ENCODE results near the gene PRKG1.

Gene PRKG1

DNA sequence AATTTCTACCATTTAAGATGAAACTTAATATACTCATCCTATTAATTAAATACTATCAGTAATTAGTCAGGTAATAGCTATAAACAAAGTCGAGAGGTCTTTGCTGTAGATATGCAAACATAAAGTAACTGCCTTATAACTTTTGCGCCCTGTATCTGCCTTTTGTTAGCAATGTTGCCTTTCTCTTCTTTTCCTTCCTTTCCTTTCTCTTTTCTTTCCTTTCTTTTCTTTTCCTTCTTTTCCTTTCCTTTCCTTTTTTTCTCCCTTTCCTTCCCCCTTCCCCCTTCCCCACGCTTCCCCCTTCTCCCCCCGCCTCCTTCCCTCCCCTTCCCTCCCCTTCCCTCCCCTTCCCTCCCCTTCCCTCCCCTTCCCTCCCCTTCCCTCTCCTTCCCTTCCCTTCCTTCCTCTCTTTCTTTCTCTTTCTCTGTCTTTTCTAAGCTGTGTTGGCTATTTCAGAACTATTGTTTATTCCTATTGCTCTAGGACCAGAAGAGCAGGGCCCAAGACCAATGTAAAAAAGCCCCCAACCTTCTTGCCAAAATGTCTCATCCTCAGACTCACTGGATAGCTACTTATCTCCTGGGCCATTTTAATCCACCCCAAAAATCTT is 1174.5 kb downstream of the PRKG1 start:
- no peak overlapping the region for H4K5ac ChIP-seq (ENCODE audit: low read length)
- H3K56ac ChIP-seq (ENCODE audit: low read length) = no peak overlapping the region
- H3K4me1 ChIP-seq (ENCODE audit: control insufficient read depth, low read depth, low read length) = no peaks in the 10 kb centered on the region
- H3K36me3 ChIP-seq (ENCODE audit: control insufficient read depth, insufficient read depth, low read length) = no peaks in the 10 kb centered on the region
- H4K8ac ChIP-seq (ENCODE audit: low read depth, low read length) = no peak overlapping the region
- H2AK5ac ChIP-seq (ENCODE audit: low read length) = no peak overlapping the region
- no peak overlapping the region for H3K4ac ChIP-seq (ENCODE audit: low read depth, low read length)
- H3K23ac ChIP-seq (ENCODE audit: low read length) = no peak overlapping the region
- no peaks in the 10 kb centered on the region for H3K27me3 ChIP-seq (ENCODE audit: insufficient read depth, low read length, poor library complexity)
- no peak for DNase-seq
- no CpG with 5 or more reads among the region's 4 CpGs for WGBS (ENCODE audit: extremely low coverage, insufficient coverage, low lambda C conversion rate)
- no peaks in the 10 kb centered on the region for H3K79me2 ChIP-seq (ENCODE audit: control insufficient read depth, insufficient read depth, low read length)
- H2BK5ac ChIP-seq (ENCODE audit: low read length) = no peak overlapping the region
- H3K9ac ChIP-seq (ENCODE audit: low read length) = no peak overlapping the region
- H3K79me1 ChIP-seq (ENCODE audit: low read length) = no peaks in the 10 kb centered on the region
- no peak overlapping the region for H2BK120ac ChIP-seq (ENCODE audit: low read depth, low read length)
- H2BK15ac ChIP-seq (replicated peaks; ENCODE audit: low read depth) = no peak overlapping the region
- no peak overlapping the region for H3K27ac ChIP-seq (ENCODE audit: low read depth, low read length)
- no peak overlapping the region for H3K4me2 ChIP-seq (ENCODE audit: low read length)
- no peak overlapping the region for H3K4me3 ChIP-seq (ENCODE audit: low read length)
- no peak overlapping the region for H3K18ac ChIP-seq (ENCODE audit: low read length)

DNA sequence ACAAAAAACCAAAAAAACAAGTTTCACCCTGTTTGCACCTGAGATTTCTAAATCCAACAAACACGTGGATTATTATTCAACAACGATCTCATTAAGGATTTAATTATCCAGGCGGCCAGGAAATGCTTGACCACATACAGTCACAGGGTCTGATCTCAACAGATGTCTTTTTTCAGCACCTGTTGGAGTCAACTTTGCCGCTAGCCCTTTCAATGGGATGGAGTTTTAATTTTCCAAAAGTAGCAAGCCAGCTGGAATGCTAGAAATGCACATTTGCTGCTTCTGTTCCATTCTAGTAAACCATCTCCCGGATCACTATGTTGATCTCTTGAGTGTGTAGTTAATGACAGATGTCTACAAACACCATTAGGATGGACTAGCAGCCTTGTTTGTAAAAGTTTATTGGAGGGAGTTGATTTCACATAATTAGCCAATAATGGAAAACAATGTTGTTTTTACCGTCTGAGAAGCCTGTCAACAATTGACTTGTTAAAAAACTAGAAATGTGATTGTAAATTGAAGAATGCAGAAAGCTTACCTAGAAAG is 1175.6 kb downstream of the PRKG1 start:
- Histone ChIP-seq H3K79me2 (ENCODE audit: control insufficient read depth, insufficient read depth, low read length) (no peaks in the 10 kb centered on the region), H4K8ac (ENCODE audit: low read depth, low read length) (no peak overlapping the region), H3K23ac (ENCODE audit: low read length) (no peak overlapping the region), H4K5ac (ENCODE audit: low read length) (no peak overlapping the region), H3K4ac (ENCODE audit: low read depth, low read length) (no peak overlapping the region), H2BK15ac (replicated peaks; ENCODE audit: low read depth) (no peak overlapping the region), H3K56ac (ENCODE audit: low read length) (no peak overlapping the region), H2AK5ac (ENCODE audit: low read length) (no peak overlapping the region), H3K18ac (ENCODE audit: low read length) (no peak overlapping the region), H3K9ac (ENCODE audit: low read length) (no peak overlapping the region), H3K4me3 (ENCODE audit: low read length) (no peak overlapping the region), H3K27ac (ENCODE audit: low read depth, low read length) (no peak overlapping the region), H2BK5ac (ENCODE audit: low read length) (no peak overlapping the region), H3K4me1 (ENCODE audit: control insufficient read depth, low read depth, low read length) (no peaks in the 10 kb centered on the region), H3K79me1 (ENCODE audit: low read length) (no peaks in the 10 kb centered on the region), H3K27me3 (ENCODE audit: insufficient read depth, low read length, poor library complexity) (no peaks in the 10 kb centered on the region), H2BK120ac (ENCODE audit: low read depth, low read length) (no peak overlapping the region), H3K36me3 (ENCODE audit: control insufficient read depth, insufficient read depth, low read length) (no peaks in the 10 kb centered on the region), H3K4me2 (ENCODE audit: low read length) (no peak overlapping the region)
- no CpG with 5 or more reads among the region's 6 CpGs for WGBS (ENCODE audit: extremely low coverage, insufficient coverage, low lambda C conversion rate)
- DNase-seq = no peak

DNA sequence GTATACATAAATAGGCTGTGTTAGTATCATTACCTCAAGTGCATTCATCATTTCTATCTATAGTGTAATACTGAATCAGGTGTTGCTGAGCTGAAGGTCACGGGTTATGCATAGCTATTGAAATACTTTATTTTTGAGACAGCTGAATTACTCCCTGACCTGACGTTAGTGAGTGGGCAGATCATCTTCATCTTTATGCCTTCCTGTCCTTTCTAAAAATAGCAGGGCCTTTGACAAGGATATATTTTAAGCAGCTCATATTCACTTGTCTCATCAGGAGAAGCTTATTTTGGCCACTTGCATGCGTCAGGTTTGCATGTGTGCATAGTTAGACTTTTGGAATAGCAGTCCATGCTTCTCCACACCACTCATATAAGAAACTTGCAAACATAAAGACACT is 1176.2 kb downstream of the PRKG1 start:
- Histone ChIP-seq H3K9ac (ENCODE audit: low read length) (no peak overlapping the region), H3K4me3 (ENCODE audit: low read length) (no peak overlapping the region), H2BK15ac (replicated peaks; ENCODE audit: low read depth) (no peak overlapping the region), H3K23ac (ENCODE audit: low read length) (no peak overlapping the region), H3K4ac (ENCODE audit: low read depth, low read length) (no peak overlapping the region), H3K27me3 (ENCODE audit: insufficient read depth, low read length, poor library complexity) (no peaks in the 10 kb centered on the region), H2BK5ac (ENCODE audit: low read length) (no peak overlapping the region), H3K18ac (ENCODE audit: low read length) (no peak overlapping the region), H3K27ac (ENCODE audit: low read depth, low read length) (no peak overlapping the region), H3K4me2 (ENCODE audit: low read length) (no peak overlapping the region), H2BK120ac (ENCODE audit: low read depth, low read length) (no peak overlapping the region), H3K4me1 (ENCODE audit: control insufficient read depth, low read depth, low read length) (no peaks in the 10 kb centered on the region), H3K79me2 (ENCODE audit: control insufficient read depth, insufficient read depth, low read length) (no peaks in the 10 kb centered on the region), H3K36me3 (ENCODE audit: control insufficient read depth, insufficient read depth, low read length) (no peaks in the 10 kb centered on the region), H3K56ac (ENCODE audit: low read length) (no peak overlapping the region), H4K8ac (ENCODE audit: low read depth, low read length) (no peak overlapping the region), H4K5ac (ENCODE audit: low read length) (no peak overlapping the region), H2AK5ac (ENCODE audit: low read length) (no peak overlapping the region), H3K79me1 (ENCODE audit: low read length) (no peaks in the 10 kb centered on the region)
- no peak for DNase-seq
- WGBS (ENCODE audit: extremely low coverage, insufficient coverage, low lambda C conversion rate) = no CpG with 5 or more reads among the region's 3 CpGs

DNA sequence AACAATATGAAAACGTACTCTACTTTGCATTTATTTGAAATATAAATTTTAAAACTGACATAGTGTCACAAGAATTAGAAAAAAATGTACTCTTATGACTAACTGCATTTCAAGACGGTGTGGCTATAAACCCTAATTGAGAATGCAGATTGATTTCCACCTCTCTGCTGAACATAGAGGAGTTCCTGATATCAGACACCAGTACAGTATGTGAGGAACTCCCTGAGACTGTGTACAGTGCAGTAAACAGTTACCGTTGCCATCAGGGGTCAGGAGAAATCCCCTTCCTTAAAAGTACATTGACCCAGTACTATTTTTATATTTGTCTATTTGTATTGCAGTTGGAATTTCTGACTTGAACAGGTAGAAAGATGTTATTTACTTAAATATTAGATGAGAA is 1178.0 kb downstream of the PRKG1 start:
- H2AK5ac ChIP-seq (ENCODE audit: low read length) = no peak overlapping the region
- H2BK5ac ChIP-seq (ENCODE audit: low read length) = no peak overlapping the region
- H2BK120ac ChIP-seq (ENCODE audit: low read depth, low read length) = no peak overlapping the region
- H3K56ac ChIP-seq (ENCODE audit: low read length) = no peak overlapping the region
- H3K27me3 ChIP-seq (ENCODE audit: insufficient read depth, low read length, poor library complexity) = no peaks in the 10 kb centered on the region
- no peak overlapping the region for H3K18ac ChIP-seq (ENCODE audit: low read length)
- no peak overlapping the region for H4K8ac ChIP-seq (ENCODE audit: low read depth, low read length)
- H3K79me1 ChIP-seq (ENCODE audit: low read length) = no peaks in the 10 kb centered on the region
- H3K4ac ChIP-seq (ENCODE audit: low read depth, low read length) = no peak overlapping the region
- no peak overlapping the region for H3K9ac ChIP-seq (ENCODE audit: low read length)
- H3K4me3 ChIP-seq (ENCODE audit: low read length) = no peak overlapping the region
- H3K79me2 ChIP-seq (ENCODE audit: control insufficient read depth, insufficient read depth, low read length) = no peaks in the 10 kb centered on the region
- no peak overlapping the region for H4K5ac ChIP-seq (ENCODE audit: low read length)
- no peaks in the 10 kb centered on the region for H3K36me3 ChIP-seq (ENCODE audit: control insufficient read depth, insufficient read depth, low read length)
- H3K4me1 ChIP-seq (ENCODE audit: control insufficient read depth, low read depth, low read length) = no peaks in the 10 kb centered on the region
- no peak overlapping the region for H2BK15ac ChIP-seq (replicated peaks; ENCODE audit: low read depth)
- DNase-seq = no peak
- H3K27ac ChIP-seq (ENCODE audit: low read depth, low read length) = no peak overlapping the region
- no peak overlapping the region for H3K4me2 ChIP-seq (ENCODE audit: low read length)
- no peak overlapping the region for H3K23ac ChIP-seq (ENCODE audit: low read length)
- no CpG with 5 or more reads among the region's 3 CpGs for WGBS (ENCODE audit: extremely low coverage, insufficient coverage, low lambda C conversion rate)

DNA sequence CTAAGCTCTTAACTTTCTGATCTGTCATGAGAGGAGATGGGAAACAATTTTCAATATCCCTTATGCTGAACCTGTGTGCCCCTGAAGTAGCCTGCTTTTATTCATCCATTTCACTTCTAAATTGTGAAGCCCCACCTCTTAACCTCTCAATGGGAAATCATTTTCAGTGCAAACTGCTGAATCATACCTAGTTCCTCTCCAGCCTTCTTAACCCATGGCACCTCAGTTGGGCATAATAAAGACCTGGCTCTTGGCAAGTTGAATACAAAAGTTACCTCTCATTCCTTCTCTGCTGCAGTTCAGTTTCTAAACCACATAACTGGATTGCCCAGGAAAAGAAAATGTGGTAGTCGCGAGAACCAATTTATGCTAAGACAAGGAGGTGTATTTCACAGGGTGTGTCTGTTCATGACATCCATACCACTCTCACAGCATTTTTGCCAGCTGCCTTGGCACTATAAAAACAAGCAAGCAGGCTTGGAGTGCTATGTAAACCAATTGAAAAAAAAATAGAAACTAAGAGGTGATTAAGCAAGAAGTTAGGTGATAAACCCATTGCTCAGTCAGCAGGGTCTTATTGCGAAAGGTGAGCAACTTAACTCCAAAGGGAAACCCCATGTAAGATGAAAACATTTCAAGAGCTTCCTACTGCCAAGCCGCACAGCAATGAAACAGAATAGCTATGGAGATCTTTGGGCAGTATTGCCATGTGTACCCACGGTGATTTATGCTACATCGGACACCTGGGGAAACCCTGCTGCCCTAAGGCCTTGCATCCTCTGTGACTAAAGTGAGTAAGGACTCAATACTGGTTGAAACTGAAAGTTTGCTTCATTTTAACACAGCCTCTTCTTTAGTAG is 1182.8 kb downstream of the PRKG1 start:
- H3K27me3 ChIP-seq (ENCODE audit: insufficient read depth, low read length, poor library complexity) = no peaks in the 10 kb centered on the region
- H3K9ac ChIP-seq (ENCODE audit: low read length) = no peak overlapping the region
- no peak overlapping the region for H3K56ac ChIP-seq (ENCODE audit: low read length)
- H4K5ac ChIP-seq (ENCODE audit: low read length) = no peak overlapping the region
- H3K4me3 ChIP-seq (ENCODE audit: low read length) = no peak overlapping the region
- H3K4me1 ChIP-seq (ENCODE audit: control insufficient read depth, low read depth, low read length) = no peaks in the 10 kb centered on the region
- H3K79me2 ChIP-seq (ENCODE audit: control insufficient read depth, insufficient read depth, low read length) = no peaks in the 10 kb centered on the region
- WGBS (ENCODE audit: extremely low coverage, insufficient coverage, low lambda C conversion rate) = no CpG with 5 or more reads among the region's 6 CpGs
- H3K18ac ChIP-seq (ENCODE audit: low read length) = no peak overlapping the region
- no peak overlapping the region for H3K23ac ChIP-seq (ENCODE audit: low read length)
- no peak overlapping the region for H4K8ac ChIP-seq (ENCODE audit: low read depth, low read length)
- H2AK5ac ChIP-seq (ENCODE audit: low read length) = no peak overlapping the region
- no peak overlapping the region for H2BK5ac ChIP-seq (ENCODE audit: low read length)
- no peak overlapping the region for H3K4ac ChIP-seq (ENCODE audit: low read depth, low read length)
- no peak overlapping the region for H3K4me2 ChIP-seq (ENCODE audit: low read length)
- H2BK15ac ChIP-seq (replicated peaks; ENCODE audit: low read depth) = no peak overlapping the region
- no peaks in the 10 kb centered on the region for H3K36me3 ChIP-seq (ENCODE audit: control insufficient read depth, insufficient read depth, low read length)
- H3K27ac ChIP-seq (ENCODE audit: low read depth, low read length) = no peak overlapping the region
- no peaks in the 10 kb centered on the region for H3K79me1 ChIP-seq (ENCODE audit: low read length)
- H2BK120ac ChIP-seq (ENCODE audit: low read depth, low read length) = no peak overlapping the region
- no peak for DNase-seq
